Muscle of leg (tissue), 16 donors: ENCODE data around the gene CD3G. TPM values are rescaled to one million over a fixed set of nuclear protein-coding genes. Genes with fewer than 3 reads are reported as not detected.
"Not testable (repeated sequence)": the region's sequence is repeated elsewhere in the genome, so short reads cannot be mapped to it uniquely, and the experiment has no call there.

Source experiments
- DNase-seq: peaks from one replicate; pipeline ENCODE4 v3.0.0; 2013
- H3K27ac ChIP-seq: one replicate; pipeline ENCODE4 v1.5.1; 2013; ENCODE audit warnings: mild to moderate bottlenecking, low read length, control low read depth
- H3K27me3 ChIP-seq: one replicate; pipeline ENCODE4 v1.6.1; 2013; ENCODE audit warnings: low read length; ENCODE audit not compliant: control insufficient read depth, insufficient read depth
- H3K36me3 ChIP-seq: one replicate; pipeline ENCODE4 v1.6.1; 2013; ENCODE audit warnings: low read length; ENCODE audit not compliant: control insufficient read depth, insufficient read depth
- H3K4me1 ChIP-seq: one replicate; pipeline ENCODE4 v1.6.1; 2013; ENCODE audit warnings: low read length; ENCODE audit not compliant: control insufficient read depth, insufficient read depth
- H3K4me3 ChIP-seq: one replicate; pipeline ENCODE4 v1.5.1; 2013; ENCODE audit warnings: low read length, control low read depth
- H3K9me3 ChIP-seq: replicated peaks from 2 replicates; pipeline ENCODE4 v1.6.1; 2013; ENCODE audit warnings: low read depth, low read length; ENCODE audit not compliant: control insufficient read depth
- WGBS: methylation state at CpG from one replicate; pipeline ENCODE4 v1.1.5; 2013; ENCODE audit warnings: missing lambda C conversion rate; ENCODE audit not compliant: insufficient coverage; 5-methylcytosine and 5-hydroxymethylcytosine counted together
- long read RNA-seq, 11 donors: transcript quantifications; one replicate each; lab custom pipeline, GENCODE V29; 2026
- polyA plus RNA-seq, 8 donors: library from polyadenylated mRNA; unstranded; fragments of 120-200 nt; gene quantifications; one replicate each; pipeline versions ENCODE4 v1.2.1 to v1.2.3, GENCODE V29; 2013; ENCODE audit warnings: inconsistent platforms in 1 of 8, low replicate concordance in 1 of 8; ENCODE audit not compliant: insufficient read length in 8 of 8, insufficient read depth in 1 of 8
- total RNA-seq: library from RNA; stranded (reverse); fragments of 120-200 nt; gene quantifications from one replicate; pipeline ENCODE4 v1.2.4, GENCODE V29; 2013

Gene CD3G
- total RNA-seq (0.13 TPM), polyA plus RNA-seq (under 1 TPM in 7 of 8 donors, not detected in 1; 0.04 to 0.37 (median 0.13) TPM)
- long read RNA-seq, donor 1 = 0 reads
- long read RNA-seq, donor 2 = 0 reads
- long read RNA-seq, donor 3 = 0 reads
- long read RNA-seq, donor 4 = 0 reads
- long read RNA-seq, donor 5 = 0 reads
- long read RNA-seq, donor 6 = 0 reads
- long read RNA-seq, donor 7 = 0 reads
- long read RNA-seq, donor 8 = 0 reads
- long read RNA-seq, donor 9 = 0 reads
- long read RNA-seq, donor 10 = 0 reads
- long read RNA-seq, donor 11 = 0 reads

GRCh38 chr11:118343981-118344515, at the start of gene CD3G:
Gene CD3G, plus strand, starts transcription at chr11:118344344. Its CDS starts 80 bp downstream, at chr11:118344424.
- no peaks in the 10 kb centered on the region for H3K36me3 ChIP-seq
- peaks cover 10% of the 10 kb centered on the region for H3K27me3 ChIP-seq
- DNase-seq = no peak
- no peaks in the 10 kb centered on the region for H3K4me1 ChIP-seq
- H3K4me3 ChIP-seq = no peak within 1 kb of the TSS
- no peaks in the 10 kb centered on the region for H3K9me3 ChIP-seq
- 78% methylated on average over 4 of the region's 6 CpGs for WGBS
- H3K27ac ChIP-seq = no peak within 1 kb of the TSS

- no peaks in the 10 kb centered on the region for H3K4me1 ChIP-seq
- H3K27me3 ChIP-seq = peaks cover 5% of the 10 kb centered on the region
- no peaks in the 10 kb centered on the region for H3K9me3 ChIP-seq
- 61% methylated on average over 4 of the region's 5 CpGs for WGBS
- H3K27ac ChIP-seq = no peak overlapping the region
- H3K4me3 ChIP-seq = no peak overlapping the region
- no peak for DNase-seq
- no peaks in the 10 kb centered on the region for H3K36me3 ChIP-seq
Observed at GRCh38 chr11:118295199-118295598, 48.9 kb upstream of the CD3G start.

GRCh38 chr11:118295815-118296454, 48.2 kb upstream of the CD3G start:
- no peak overlapping the region for H3K4me3 ChIP-seq

GRCh38 chr11:118301600-118302195, 42.4 kb upstream of the CD3G start:
- 69% methylated on average over 7 of the region's 8 CpGs for WGBS

More at GRCh38 chr11:118295815-118296454, 48.2 kb upstream of the CD3G start:
- H3K27ac ChIP-seq = no peak overlapping the region
- peaks cover 5% of the 10 kb centered on the region for H3K27me3 ChIP-seq
- WGBS = 83% methylated on average over 1 of the region's 3 CpGs
- H3K9me3 ChIP-seq = no peaks in the 10 kb centered on the region
- H3K4me1 ChIP-seq = no peaks in the 10 kb centered on the region
- no peaks in the 10 kb centered on the region for H3K36me3 ChIP-seq
- DNase-seq = no peak

DNA sequence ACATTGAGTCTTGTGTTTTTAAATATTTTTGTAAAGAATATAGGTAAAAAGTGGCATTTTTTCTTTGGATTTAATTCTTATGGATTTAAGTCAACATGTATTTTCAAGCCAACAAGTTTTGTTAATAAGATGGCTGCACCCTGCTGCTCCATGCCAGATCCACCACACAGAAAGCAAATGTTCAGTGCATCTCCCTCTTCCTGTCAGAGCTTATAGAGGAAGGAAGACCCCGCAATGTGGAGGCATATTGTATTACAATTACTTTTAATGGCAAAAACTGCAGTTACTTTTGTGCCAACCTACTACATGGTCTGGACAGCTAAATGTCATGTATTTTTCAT, 39.9 kb upstream of the CD3G start:
- no peak overlapping the region for H3K4me3 ChIP-seq
- H3K27me3 ChIP-seq = peaks cover 12% of the 10 kb centered on the region
- WGBS = no CpG with 5 or more reads among the region's 1 CpG
- DNase-seq = no peak
- no peaks in the 10 kb centered on the region for H3K36me3 ChIP-seq
- H3K4me1 ChIP-seq = no peaks in the 10 kb centered on the region
- H3K9me3 ChIP-seq = no peaks in the 10 kb centered on the region
- H3K27ac ChIP-seq = no peak overlapping the region

More at GRCh38 chr11:118301600-118302195, 42.4 kb upstream of the CD3G start:
- H3K27me3 ChIP-seq = peaks cover 12% of the 10 kb centered on the region
- no peak for DNase-seq
- no peaks in the 10 kb centered on the region for H3K36me3 ChIP-seq
- H3K4me1 ChIP-seq = no peaks in the 10 kb centered on the region
- no peak overlapping the region for H3K27ac ChIP-seq
- no peak overlapping the region for H3K4me3 ChIP-seq
- no peaks in the 10 kb centered on the region for H3K9me3 ChIP-seq

GRCh38 chr11:118304568-118305248, 39.4 kb upstream of the CD3G start, which contains the start of gene CD3E:
Gene CD3E, plus strand, starts transcription at chr11:118304730. Its CDS starts 223 bp downstream, at chr11:118304953.
- Histone ChIP-seq H3K4me3 (no peak within 1 kb of the TSS), H3K27me3 (peaks cover 12% of the 10 kb centered on the region), H3K9me3 (no peaks in the 10 kb centered on the region), H3K27ac (no peak within 1 kb of the TSS), H3K36me3 (no peaks in the 10 kb centered on the region), H3K4me1 (no peaks in the 10 kb centered on the region)
- no peak for DNase-seq
- 78% methylated on average over 8 of the region's 8 CpGs for WGBS

DNA sequence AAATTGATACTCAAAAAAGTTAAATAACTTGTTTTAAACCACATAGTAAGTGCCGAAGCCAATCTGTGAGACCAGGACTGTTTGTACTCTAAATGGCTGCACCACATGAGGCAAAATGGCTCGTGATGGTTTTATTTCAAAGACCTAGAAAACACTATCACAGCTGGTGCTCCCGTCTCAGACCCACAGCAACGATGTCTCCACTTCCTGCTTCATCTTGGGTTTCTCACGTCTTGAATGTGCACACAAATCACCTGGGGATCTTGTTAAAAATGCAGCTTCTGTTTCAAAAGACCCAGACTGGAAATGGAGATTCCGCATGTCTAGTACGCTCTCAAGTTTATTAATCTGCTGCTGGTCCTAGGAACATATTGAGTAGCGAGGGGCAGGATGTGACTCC, 38.4 kb upstream of the CD3G start:
- no peaks in the 10 kb centered on the region for H3K9me3 ChIP-seq
- no peak for DNase-seq
- H3K36me3 ChIP-seq = no peaks in the 10 kb centered on the region
- WGBS = 41% methylated on average over 8 of the region's 8 CpGs
- H3K27ac ChIP-seq = no peak overlapping the region
- H3K4me1 ChIP-seq = no peaks in the 10 kb centered on the region
- H3K4me3 ChIP-seq = no peak overlapping the region
- peaks cover 12% of the 10 kb centered on the region for H3K27me3 ChIP-seq

- no peaks in the 10 kb centered on the region for H3K4me1 ChIP-seq
Observed at GRCh38 chr11:118306556-118306955, 37.6 kb upstream of the CD3G start.

GRCh38 chr11:118308995-118309528, 35.1 kb upstream of the CD3G start:
- H3K4me3 ChIP-seq, H3K4me1 ChIP-seq, H3K36me3 ChIP-seq, H3K27me3 ChIP-seq, H3K9me3 ChIP-seq, DNase-seq, H3K27ac ChIP-seq: not testable (repeated sequence)
- WGBS = 79% methylated on average over 2 of the region's 5 CpGs

More at GRCh38 chr11:118306556-118306955, 37.6 kb upstream of the CD3G start:
- 80% methylated on average over 1 of the region's 2 CpGs for WGBS
- H3K9me3 ChIP-seq = no peaks in the 10 kb centered on the region
- no peaks in the 10 kb centered on the region for H3K36me3 ChIP-seq
- no peak overlapping the region for H3K27ac ChIP-seq
- H3K27me3 ChIP-seq = peaks cover 12% of the 10 kb centered on the region
- no peak overlapping the region for H3K4me3 ChIP-seq
- DNase-seq = no peak
